DMS53 (cell line): Measurements from ENCODE around the gene ANKMY2.
"Not testable (repeated sequence)": the region's sequence is repeated elsewhere in the genome, so short reads cannot be mapped to it uniquely, and the experiment has no call there.

ENCODE experiments used
- DNase-seq: peaks from one replicate; lab custom pipeline; 2025; lab: John Stamatoyannopoulos, UW

Gene ANKMY2

GRCh38 chr7:16659854-16660497 is 14.4 kb upstream of the ANKMY2 start:
- DNase-seq = not testable (repeated sequence)

GRCh38 chr7:16657656-16658279 is 12.2 kb upstream of the ANKMY2 start:
- peak; percentile 21 for DNase-seq

GRCh38 chr7:16656141-16656540 is 10.6 kb upstream of the ANKMY2 start:
- DNase-seq = no peak

DNA sequence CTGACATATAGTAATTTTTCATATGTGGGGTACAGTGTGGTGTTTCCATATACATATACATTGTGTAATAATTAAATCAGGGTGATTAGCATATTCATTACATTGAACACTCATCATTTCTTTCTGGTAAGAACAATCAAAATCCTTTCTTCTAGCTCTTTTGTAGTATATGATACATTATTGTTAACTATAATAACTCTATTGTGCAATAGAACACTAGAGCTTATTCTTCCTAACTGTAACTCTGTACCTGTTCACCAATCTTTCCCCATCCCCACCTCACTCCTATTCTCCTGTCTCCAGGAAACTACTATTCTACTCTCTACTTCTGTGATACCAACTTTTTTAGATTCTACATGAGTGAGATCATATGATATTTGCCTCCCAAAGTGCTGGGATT is 9.8 kb upstream of the ANKMY2 start:
- no peak for DNase-seq

DNA sequence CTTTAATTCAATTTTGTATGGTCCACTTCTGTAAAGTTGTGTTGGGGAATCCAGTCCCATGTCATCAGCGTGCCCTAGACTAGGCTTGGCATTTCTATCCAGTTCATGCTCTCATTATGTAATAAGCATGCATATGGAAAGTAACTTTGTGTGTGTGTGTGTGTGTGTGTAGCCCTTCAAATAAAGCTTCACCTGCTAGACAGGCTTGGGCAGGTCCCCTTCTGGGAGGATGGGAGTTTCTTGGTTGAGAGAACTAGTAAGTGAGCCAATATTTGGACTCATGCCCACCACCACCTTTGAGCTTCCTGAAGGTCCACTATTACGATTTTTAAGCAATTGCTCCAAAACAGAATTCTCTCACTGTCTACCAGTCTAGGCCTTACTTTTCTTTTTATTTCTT is 7.3 kb upstream of the ANKMY2 start:
- peak; percentile 90 for DNase-seq

DNA sequence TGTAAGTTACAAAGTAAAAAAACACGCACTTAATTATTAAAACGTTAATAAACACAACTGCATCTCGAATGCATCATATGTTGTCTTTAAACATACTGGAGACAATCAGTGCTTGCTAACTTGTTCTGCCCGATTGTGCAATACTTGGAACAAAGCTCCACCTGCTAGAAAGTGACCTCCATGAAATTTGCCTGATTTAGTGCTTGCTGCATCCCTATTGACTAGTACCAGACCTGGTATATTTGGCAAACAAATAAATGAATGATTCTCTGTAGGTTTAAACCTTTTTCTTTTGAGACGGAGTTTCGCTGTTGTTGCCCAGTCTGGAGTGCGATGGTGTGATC is 6.7 kb upstream of the ANKMY2 start:
- peak; percentile 25 for DNase-seq

DNA sequence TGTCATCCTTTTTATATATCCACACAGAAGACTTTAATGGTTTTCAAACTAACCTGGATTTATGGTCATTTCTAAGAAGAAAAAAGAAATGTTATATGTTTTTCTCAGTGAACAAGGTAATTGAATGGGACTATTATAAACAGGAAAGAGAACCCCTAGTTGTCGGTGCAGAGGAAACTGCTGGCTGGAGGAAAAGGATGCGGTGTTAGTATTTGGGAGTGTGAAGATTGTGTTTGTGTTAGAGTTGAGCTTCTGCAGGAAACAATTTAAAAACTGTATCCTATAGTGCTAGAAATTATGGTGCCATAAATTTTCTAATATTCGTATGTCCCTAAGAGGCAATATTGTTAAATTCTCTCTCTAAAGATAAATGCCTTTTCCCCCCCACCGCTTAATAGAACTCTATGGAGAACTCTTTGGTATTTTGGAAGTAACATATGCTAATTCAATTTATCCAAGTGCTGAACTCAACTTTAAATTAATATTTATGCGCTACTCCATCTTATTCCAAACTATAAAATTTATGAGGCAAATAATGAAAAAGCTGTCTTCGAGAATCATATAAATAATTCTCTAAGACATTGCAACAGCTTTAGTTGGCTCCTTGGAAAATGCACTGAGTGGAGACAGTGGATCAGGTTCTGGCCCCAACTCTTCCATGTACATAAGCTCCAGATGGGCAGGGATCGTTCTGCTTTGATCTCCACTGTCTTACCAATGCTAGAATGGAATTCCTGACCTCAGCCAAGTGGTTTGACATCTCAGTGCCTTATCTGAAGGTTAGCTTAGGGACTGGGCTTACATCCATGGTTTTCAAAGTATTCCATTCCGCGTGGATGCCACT is 6.1 kb upstream of the ANKMY2 start:
- no peak for DNase-seq

- no peak for DNase-seq
Measured at GRCh38 chr7:16650266-16650665, 4.7 kb upstream of the ANKMY2 start.

GRCh38 chr7:16649196-16649595 is 3.6 kb upstream of the ANKMY2 start:
- no peak for DNase-seq

GRCh38 chr7:16648551-16648950 is 3.0 kb upstream of the ANKMY2 start:
- no peak for DNase-seq

DNA sequence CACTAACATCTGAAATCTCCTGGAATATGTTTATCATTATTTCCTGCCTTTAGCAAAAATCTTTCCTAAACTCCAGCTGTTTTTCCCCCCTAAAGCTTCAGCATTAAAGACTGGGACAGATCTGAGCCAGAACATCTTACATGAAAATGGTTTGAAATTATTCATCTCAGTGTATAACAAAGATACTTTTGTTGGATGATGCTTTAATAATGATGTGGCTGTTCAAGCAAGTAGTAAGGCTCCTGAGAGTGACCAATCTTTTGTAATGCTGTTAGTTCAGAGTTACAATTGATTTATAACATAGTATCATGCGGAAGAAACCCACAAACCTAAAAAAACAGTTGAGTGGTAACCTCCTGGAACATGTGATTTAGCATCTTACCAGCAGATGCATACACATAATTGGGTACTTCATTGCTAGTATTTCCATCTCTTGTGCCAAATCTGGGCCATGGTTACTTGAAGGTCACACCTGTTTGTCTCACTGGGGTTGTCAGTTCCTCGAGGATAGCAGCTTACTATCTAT is 1.9 kb upstream of the ANKMY2 start:
- no peak for DNase-seq

GRCh38 chr7:16646472-16647072 is 1.0 kb upstream of the ANKMY2 start:
- peak; percentile 61 for DNase-seq

DNA sequence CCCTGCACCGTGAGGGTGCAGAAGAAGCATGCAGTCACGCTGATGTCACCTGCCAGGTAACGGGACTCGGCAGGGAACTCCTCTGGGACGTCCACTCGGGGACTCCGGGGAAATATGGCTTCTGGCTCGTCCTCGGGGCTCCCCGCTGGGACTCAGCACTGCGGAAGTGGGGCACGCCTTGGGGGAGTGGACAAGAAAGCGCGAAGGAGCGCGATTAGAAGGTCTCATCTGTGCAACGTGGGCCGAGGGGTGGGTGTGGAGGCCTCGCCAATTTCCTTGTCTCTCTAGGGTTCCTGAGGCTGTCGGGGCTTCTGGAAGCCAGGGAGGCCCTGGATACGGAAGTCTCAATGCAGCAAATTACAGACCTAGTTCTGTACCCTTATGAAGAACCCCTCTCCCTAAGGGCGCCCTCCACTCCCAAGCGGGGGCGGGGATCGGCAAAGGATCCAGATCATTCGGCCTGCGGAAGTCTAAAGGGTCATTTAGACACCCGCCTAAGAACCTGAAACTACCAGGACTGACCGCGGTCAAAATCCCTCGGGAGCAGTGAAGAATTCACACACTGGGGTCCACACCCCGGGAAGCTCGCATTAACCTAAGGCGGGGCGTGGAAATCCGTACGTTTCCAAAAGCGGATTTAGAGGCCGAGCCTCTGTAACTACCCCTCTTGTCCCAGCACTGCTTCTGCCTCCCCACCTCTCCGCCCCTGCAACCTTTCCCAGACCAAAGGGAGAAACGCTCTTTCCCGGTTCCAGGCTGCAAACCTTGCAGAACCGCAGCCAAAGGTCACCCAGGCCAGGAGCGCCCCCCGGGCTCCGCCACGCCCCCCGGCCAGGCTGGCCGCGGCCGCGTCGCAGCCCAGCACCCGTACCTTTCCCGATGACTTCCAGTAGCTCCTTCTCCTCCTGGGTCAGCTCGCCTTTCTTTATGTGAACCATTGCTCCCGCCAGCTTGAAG is 640 bp downstream of the ANKMY2 start:
- peak; percentile 75 for DNase-seq

GRCh38 chr7:16644157-16644556 is 1.4 kb downstream of the ANKMY2 start:
- no peak for DNase-seq

GRCh38 chr7:16638282-16639280 is 7.0 kb downstream of the ANKMY2 start:
- no peak for DNase-seq

DNA sequence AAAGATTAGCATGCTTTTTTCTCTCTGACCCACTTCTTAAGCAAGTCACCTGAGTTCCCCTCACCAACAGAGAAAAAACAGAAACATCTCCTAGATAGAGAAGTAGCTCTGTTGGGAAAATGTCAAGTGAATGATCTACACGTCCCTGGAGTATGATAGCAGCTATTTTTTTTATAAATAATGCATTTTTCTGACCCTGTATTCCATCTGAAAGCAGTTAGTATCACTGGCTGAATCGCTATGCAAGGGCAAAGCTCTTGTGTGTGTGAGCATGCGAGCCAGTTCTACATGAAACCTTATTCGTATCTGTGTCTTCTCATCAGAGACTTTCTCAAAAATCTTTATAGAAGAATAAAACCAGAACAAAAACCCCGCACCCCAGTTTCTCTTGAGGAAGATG is 8.2 kb downstream of the ANKMY2 start:
- DNase-seq = no peak

DNA sequence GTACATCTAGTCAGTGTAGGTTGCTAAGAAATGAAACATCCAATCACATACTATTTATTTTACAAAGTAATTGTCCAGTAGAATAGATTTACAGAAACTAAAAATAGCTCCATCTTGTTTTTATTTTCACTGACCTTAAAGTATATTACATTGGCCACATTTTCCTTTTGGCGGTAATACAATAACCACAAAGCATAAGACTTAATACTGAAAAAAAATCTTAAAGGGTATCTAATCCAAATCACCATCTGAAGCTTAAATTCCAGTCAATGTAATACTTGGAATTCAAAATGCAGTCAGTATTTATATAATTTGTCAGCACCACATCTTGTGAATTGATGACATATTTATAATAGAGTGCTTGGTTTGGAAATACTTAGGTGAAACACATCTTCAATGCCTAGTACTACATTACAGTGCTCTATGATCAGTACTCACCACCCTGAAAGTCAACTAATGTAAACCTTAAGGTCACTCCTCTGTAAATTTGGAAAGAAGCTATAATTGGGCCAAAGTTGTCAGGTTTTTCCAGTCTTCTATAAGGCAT is 8.9 kb downstream of the ANKMY2 start:
- DNase-seq = no peak

DNA sequence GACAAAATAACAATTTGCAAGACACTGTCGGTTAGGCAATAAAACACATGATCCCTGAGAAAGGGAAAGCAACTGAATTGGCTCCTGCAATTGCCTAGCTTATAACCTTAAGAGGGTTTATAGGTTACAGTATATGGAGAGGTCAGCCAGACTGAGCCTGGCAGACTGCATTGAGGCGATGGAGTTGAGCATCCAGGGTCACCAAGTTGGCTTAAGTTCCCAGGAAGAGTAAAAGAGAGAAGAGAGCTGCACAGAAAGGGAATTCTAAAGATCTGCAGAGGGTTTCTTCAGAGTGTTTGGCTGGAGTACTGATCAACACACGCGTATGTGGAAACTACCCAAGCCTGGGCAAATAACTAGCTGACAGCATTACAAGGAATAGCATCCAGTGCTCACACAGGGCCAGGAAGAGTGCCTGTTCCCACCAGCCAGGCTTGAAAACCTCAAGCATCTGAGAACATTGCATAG is 11.2 kb downstream of the ANKMY2 start:
- DNase-seq = no peak

DNA sequence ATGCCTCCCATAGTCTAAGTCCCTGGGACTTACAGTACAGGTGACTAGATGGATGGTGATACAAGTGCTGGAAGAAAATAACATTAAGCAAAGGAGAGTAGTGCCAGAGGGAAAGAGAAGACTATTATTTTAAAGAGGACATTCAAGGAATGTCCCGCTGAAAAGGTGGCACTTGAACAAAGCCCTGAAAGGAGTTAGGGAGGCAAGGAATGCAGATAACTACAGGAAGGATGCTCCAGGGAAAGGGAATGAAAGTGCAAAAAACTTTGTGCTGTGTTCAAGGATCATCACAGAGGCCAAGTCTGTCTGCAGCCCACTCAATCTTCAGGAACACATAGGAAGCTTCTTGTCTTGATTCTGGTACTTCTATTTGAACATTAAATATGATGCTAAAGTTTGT is 14.9 kb downstream of the ANKMY2 start:
- no peak for DNase-seq

- DNase-seq = no peak
Measured at GRCh38 chr7:16627236-16627635, 18.3 kb downstream of the ANKMY2 start.
